ENCODE data around the gene RALGAPA2.

Gene RALGAPA2

GRCh38 chr20:20520776-20521175 lies 191.7 kb downstream of the RALGAPA2 start:
- Histone ChIP-seq H3F3A (ENCODE audit: low read depth) (no peaks in the 10 kb centered on the region), H3K4me3 (ENCODE audit: low read length, poor library complexity, severe bottlenecking) (no peak overlapping the region), H3K27me3 (ENCODE audit: insufficient read depth, low read length, poor library complexity, severe bottlenecking) (no peaks in the 10 kb centered on the region), H3K79me2 (ENCODE audit: insufficient read depth, low read length) (no peaks in the 10 kb centered on the region), H3K4me2 (ENCODE audit: low read depth, low read length, poor library complexity, severe bottlenecking) (no peak overlapping the region), H4K20me1 (ENCODE audit: insufficient read depth, low read length, poor library complexity, severe bottlenecking) (no peaks in the 10 kb centered on the region), H3K9ac (ENCODE audit: low read depth, low read length, poor library complexity, severe bottlenecking) (no peak overlapping the region), H3K36me3 (ENCODE audit: insufficient read depth, low read length) (no peaks in the 10 kb centered on the region; the same call in 1 of the 2 replicates), H3K4me1 (ENCODE audit: insufficient read depth, low read length, poor library complexity, severe bottlenecking) (no peaks in the 10 kb centered on the region), H2AFZ (ENCODE audit: low read length) (no peak overlapping the region), H3K9me2 (replicated peaks; ENCODE audit: low read depth, low read length) (no peaks in the 10 kb centered on the region), H3K9me3 (ENCODE audit: insufficient read depth, low read depth, low read length) (no peaks in the 10 kb centered on the region)
- TF ChIP-seq EZH2phosphoT487 (IDR thresholded peaks at IDR 0.05; ENCODE audit: borderline replicate concordance) (no peak), CTCF (conservative IDR thresholded peaks at IDR 0.05; ENCODE audit: low read length) (no peak)

GRCh38 chr20:20519269-20519668 lies 193.2 kb downstream of the RALGAPA2 start:
- Histone ChIP-seq H3F3A (ENCODE audit: low read depth) (no peaks in the 10 kb centered on the region), H2AFZ (ENCODE audit: low read length) (no peak overlapping the region), H3K4me3 (ENCODE audit: low read length, poor library complexity, severe bottlenecking) (no peak overlapping the region), H3K4me1 (ENCODE audit: insufficient read depth, low read length, poor library complexity, severe bottlenecking) (no peaks in the 10 kb centered on the region), H4K20me1 (ENCODE audit: insufficient read depth, low read length, poor library complexity, severe bottlenecking) (no peaks in the 10 kb centered on the region), H3K9me3 (ENCODE audit: insufficient read depth, low read depth, low read length) (peaks cover 4% of the 10 kb centered on the region; the same call in 1 of the 2 replicates), H3K79me2 (ENCODE audit: insufficient read depth, low read length) (no peaks in the 10 kb centered on the region), H3K27me3 (ENCODE audit: insufficient read depth, low read length, poor library complexity, severe bottlenecking) (no peaks in the 10 kb centered on the region), H3K36me3 (ENCODE audit: insufficient read depth, low read length) (no peaks in the 10 kb centered on the region; the same call in 1 of the 2 replicates), H3K9ac (ENCODE audit: low read depth, low read length, poor library complexity, severe bottlenecking) (no peak overlapping the region), H3K4me2 (ENCODE audit: low read depth, low read length, poor library complexity, severe bottlenecking) (no peak overlapping the region), H3K9me2 (replicated peaks; ENCODE audit: low read depth, low read length) (no peaks in the 10 kb centered on the region)
- TF ChIP-seq CTCF (conservative IDR thresholded peaks at IDR 0.05; ENCODE audit: low read length), result no peak
- TF ChIP-seq EZH2phosphoT487 (IDR thresholded peaks at IDR 0.05; ENCODE audit: borderline replicate concordance), result no peak

GRCh38 chr20:20518263-20518662 lies 194.2 kb downstream of the RALGAPA2 start:
- H3K4me1 ChIP-seq (ENCODE audit: insufficient read depth, low read length, poor library complexity, severe bottlenecking), result no peaks in the 10 kb centered on the region
- H3K9me2 ChIP-seq (replicated peaks; ENCODE audit: low read depth, low read length), result no peaks in the 10 kb centered on the region
- H2AFZ ChIP-seq (ENCODE audit: low read length), result no peak overlapping the region
- H3K9me3 ChIP-seq (ENCODE audit: insufficient read depth, low read depth, low read length), result peaks cover 6% of the 10 kb centered on the region; the same call in 1 of the 2 replicates
- no peak overlapping the region for H3K4me2 ChIP-seq (ENCODE audit: low read depth, low read length, poor library complexity, severe bottlenecking)
- no peaks in the 10 kb centered on the region for H3F3A ChIP-seq (ENCODE audit: low read depth)
- H3K4me3 ChIP-seq (ENCODE audit: low read length, poor library complexity, severe bottlenecking), result no peak overlapping the region
- no peaks in the 10 kb centered on the region for H4K20me1 ChIP-seq (ENCODE audit: insufficient read depth, low read length, poor library complexity, severe bottlenecking)
- no peak for TF ChIP-seq CTCF (conservative IDR thresholded peaks at IDR 0.05; ENCODE audit: low read length)
- TF ChIP-seq EZH2phosphoT487 (IDR thresholded peaks at IDR 0.05; ENCODE audit: borderline replicate concordance), result no peak
- H3K9ac ChIP-seq (ENCODE audit: low read depth, low read length, poor library complexity, severe bottlenecking), result no peak overlapping the region
- H3K79me2 ChIP-seq (ENCODE audit: insufficient read depth, low read length), result no peaks in the 10 kb centered on the region
- H3K27me3 ChIP-seq (ENCODE audit: insufficient read depth, low read length, poor library complexity, severe bottlenecking), result no peaks in the 10 kb centered on the region
- H3K36me3 ChIP-seq (ENCODE audit: insufficient read depth, low read length), result no peaks in the 10 kb centered on the region; the same call in 1 of the 2 replicates
